SIG-M5 (cell line): ENCODE results near the gene GAB2.
"Not testable (repeated sequence)": the region's sequence is repeated elsewhere in the genome, so short reads cannot be mapped to it uniquely, and the experiment has no call there.

Experiments used
- DNase-seq: peaks from one replicate; lab custom pipeline; 2025; lab: John Stamatoyannopoulos, UW

The GAB2 gene, protein sequence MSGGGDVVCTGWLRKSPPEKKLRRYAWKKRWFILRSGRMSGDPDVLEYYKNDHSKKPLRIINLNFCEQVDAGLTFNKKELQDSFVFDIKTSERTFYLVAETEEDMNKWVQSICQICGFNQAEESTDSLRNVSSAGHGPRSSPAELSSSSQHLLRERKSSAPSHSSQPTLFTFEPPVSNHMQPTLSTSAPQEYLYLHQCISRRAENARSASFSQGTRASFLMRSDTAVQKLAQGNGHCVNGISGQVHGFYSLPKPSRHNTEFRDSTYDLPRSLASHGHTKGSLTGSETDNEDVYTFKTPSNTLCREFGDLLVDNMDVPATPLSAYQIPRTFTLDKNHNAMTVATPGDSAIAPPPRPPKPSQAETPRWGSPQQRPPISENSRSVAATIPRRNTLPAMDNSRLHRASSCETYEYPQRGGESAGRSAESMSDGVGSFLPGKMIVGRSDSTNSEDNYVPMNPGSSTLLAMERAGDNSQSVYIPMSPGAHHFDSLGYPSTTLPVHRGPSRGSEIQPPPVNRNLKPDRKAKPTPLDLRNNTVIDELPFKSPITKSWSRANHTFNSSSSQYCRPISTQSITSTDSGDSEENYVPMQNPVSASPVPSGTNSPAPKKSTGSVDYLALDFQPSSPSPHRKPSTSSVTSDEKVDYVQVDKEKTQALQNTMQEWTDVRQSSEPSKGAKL

DNA sequence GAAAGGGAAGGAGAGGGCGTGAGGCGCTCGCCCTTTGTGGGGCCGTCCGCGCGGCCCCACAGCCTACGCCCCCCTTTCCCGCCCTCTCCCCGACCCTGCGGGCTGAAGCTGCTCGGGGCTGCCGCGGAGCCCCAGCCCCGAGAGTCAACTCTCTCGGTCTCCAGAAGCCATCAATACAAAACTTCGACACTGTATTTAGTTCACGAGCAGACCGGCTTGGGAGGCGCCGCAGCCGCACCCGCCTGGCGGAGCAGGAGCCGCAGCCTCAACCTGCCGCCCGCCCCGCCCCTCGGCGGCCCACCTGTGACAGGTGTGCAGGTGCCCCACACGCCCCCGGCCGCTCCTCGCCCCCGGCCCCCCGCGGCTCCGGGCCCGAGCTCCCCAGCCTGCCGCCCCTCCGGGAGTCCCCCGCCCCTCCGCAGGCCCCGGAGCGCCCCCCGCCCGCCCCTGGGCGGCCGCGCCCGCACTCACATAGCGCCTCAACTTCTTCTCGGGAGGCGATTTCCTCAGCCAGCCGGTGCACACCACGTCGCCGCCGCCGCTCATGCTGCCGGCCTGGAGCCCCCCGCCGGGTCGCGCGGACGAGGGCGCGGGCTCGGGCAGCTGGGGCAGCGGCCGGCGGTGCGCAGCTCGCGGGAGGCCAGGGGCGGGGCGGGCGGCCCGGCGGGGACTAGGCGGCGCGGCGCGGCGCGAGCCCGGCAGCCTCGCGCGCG, at the start of gene GAB2:
TSS of gene GAB2 (minus strand) at position 646 of the 713 bp plus-strand sequence. CDS start at position 546, 100 bp downstream.
- DNase-seq, result no peak

DNA sequence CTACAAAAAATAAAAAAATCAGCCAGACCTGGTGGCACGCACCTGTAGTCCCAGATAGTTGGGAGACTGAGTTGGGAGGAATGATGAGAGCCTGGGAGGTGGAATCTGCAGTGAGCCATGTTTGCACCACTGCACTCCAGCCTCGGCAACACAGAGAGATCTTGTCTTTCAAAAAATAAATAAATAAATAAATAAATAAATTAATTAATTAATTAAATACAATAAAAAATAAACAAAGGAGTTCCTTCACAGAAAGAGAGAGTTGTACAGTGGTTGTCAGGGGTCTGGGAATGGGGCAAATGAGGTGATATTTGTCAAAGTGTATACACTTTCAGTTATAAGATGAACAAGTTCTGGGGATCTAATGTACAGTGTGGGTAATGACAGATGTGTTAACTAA, 49.8 kb upstream of the GAB2 start:
- DNase-seq, result no peak

DNA sequence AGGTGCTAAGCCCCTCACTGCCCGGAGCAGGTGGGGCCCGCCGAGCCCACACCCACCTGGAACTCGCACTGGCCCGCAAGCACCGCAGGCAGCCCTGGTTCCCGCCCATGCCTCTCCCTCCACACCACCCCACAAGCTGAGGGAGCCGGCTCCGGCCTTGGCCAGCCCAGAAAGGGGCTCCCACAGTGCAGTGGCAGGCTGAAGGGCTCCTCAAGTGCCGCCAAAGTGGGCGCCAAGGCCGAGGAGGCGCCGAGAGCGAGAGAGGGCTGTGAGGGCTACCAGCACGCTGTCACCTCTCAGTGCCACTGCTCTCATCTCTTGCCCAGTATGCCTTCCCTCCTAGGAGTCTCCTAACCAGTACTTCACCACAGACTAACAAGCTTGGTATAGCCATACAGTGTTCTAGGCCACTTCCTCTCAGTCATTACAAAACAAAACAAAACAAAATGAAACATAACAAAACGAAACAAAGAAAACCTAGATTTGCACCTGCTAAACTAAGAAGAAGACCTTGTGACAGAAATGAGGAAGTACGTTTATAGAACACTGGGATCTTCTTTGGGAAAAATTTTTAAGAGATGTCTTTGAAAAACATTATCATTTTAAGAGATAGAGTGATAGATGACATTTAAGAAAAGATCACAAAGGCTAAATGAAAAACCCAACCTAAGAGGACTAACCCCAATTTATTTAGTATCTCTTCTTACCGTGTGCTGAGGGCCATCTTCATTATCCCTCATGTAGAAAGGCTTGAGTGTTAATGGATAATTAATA, 47.7 kb upstream of the GAB2 start:
- no peak for DNase-seq

DNA sequence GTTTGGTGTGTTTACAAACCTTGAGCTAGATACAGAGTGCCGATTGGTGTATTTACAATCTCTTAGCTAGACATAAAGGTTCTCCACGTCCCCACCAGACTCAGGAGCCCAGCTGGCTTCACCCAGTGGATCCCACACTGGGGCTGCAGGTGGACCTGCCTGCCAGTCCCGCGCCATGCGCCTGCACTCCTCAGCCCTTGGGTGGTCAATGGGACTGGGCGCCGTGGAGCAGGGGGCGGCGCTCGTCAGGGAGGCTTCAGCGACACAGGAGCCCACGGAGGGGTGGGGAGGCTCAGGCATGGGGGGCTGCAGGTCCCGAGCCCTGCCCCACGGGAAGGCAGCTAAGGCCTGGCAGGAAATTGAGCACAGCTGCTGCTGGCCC, 47.2 kb upstream of the GAB2 start:
- not testable (repeated sequence) for DNase-seq

DNA sequence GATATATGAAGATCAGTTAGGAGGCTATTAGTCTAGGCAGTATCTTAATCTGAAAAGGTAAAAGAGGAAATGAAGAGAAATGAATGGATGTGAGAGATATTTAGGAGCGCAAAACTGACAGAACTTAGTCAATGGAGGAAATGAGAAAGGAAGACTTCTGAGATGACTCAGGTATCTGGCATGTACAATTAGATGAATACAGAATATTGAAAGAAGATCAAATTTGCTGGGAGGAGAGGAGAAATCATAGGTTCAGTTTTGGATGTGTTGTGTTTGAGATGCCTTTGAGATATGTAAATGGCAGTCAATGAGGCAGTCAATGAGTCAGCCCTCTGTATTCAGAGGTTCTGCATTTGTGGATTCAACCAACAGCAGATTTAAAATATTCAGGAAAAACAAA, 42.9 kb upstream of the GAB2 start:
- DNase-seq, result no peak

DNA sequence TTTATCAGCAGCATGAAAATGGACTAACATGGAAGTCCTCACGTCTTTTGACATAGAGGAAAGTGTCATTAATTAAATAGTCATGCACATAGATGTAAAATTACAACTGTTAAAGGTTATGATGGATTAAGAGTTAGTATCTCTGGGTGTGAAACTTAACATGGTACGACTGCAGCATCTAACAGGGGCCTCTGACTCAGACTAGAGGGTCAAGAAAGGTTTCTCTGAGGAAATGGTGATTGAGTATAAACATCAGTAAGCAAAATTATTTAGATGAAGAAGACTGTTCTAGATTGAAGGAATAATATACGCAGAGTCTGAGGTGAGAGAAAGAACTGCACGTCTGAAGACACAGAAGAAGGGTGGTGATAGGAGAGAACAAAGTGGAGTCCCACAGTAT, 42.1 kb upstream of the GAB2 start:
- no peak for DNase-seq

DNA sequence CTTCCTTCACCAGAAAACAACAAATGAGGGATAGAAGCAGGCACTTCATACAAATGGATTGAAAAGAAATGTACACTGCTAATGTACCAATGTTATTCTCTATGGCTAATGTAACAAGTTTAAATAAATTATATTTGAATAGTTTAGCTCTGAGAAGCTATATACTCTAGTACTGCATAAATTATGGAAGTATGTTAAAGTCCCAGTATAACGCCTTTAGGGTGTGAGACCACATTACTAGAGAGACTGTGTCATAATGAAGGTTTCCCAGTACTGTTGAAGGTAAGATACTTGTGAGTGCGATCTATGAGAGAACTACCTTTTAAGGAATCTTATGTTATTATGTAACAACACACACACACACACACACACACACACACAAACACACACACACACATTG, 39.8 kb upstream of the GAB2 start:
- DNase-seq, result no peak

DNA sequence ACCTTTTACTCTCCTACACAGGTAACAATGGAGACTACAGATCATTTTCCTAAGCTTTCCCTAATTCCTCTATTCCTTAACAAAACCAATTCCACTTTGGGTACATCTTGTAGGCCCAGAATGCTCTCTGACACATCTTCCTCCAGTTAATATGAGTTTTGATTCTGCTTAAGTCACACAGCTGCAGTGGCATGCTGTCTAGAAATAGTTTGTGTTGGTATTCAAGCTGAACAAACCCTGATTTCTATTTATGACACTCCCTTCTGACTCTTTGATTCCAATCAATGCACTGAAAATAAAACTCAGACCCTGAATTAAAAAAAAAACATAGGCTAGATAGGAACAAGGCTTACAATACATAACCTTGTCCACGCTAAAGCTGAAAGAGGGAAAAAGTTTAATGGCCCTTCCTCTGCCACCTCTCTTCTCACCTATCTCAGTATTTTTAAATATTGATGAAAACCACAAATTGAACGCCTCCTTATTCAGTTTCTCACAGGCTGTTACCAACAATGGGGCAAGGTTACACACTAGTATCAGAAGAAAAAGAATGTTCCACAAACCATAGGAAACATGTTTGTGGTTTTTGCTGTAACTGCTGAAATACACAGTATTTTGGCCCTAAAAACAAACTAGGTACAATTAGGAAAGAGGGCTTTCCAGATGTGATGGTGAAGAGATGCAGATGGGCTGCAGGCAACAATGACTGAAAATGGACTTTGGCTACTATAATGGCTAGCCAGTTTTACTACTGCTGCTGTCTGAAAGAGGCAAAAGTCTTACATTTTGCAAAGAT, 35.7 kb upstream of the GAB2 start:
- no peak for DNase-seq

DNA sequence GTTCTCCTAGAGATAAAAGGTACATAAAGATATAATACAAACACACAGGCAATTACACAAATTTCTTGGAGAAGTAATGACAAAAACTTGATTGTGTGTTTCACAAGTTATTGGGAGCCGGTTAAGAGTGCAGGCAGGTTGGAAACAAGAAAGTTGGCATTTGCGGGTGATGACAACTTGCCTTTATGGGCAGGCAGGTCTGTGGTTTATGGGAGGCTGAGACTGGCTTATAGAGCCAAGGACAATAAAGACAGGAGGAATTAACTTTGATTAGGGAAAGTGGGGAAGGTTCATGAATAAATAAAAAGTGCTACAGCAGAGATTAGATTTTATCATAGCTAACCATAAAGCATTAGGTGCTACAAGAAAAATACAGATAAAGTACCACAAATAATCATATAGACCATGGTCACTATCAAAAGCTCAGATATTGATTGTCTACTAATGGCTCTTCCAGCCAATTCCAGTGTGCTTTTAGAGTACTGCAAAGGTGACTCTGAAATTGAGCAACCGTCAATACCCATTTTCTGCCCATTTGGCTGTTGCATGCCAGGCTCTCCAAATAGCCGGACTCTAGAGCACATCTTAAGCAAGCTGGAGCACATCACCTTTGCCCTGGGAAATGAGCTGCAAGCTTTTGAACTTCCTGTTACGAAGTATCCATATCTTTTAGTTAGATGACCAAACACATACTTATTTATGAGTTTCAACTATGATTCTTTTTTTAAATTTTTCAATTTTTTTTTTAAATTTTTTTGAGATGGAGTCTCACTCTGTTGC, 33.9 kb upstream of the GAB2 start:
- no peak for DNase-seq

DNA sequence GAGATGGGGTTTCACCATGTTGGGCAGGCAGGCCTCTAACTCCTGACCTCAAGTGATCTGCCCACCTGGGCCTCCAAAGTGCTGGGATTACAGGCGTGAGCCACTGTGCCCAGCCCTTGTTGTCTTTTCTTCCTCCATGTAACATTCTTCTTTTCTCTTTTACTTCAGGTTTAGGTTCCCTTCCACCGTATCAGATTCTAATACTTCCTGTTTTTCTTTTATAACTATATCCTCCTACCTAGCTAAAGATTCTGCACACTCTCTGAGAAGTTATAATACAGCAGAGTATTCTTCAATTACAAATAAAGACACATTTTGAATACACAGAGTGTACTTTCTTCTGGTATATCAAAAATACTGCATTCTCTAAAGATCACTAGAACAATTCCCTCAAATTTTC, 33.2 kb upstream of the GAB2 start:
- no peak for DNase-seq

DNA sequence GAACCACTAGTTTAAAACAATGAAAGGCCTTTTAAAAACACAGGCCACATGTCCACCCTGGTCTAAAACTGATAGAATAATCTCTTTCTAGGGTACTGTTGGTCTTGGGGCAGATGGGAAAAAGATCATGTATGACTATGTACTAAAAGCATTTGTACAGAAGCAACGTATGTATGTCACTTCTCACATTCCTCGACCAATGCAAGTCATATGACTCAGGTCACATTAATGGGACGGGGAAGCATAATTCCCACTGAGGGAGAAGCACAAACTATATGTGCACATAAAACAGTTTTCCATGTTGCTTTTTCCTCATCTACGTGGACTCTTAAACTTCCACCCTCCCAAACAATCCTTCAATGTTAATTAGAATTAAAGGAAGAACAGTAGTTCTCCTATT, 32.2 kb upstream of the GAB2 start:
- DNase-seq, result no peak

DNA sequence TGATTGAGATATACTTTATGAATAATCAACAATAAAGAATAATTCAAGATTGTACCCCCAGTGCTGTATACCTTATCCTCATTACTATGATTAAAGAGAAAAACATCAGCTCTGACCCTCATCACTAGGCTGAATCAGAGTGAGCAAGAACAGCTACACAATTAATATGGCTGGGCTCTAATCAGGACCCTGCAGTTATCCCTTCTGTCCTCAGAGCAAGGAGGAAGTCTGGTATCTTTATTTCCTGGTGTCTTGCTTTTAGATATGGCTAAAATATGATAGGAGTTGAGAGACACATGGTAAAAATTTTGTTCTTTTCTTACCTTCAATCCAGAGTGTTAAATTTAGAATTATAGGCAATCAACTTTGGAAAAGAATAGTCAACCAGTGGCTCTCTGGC, 28.6 kb upstream of the GAB2 start:
- DNase-seq, result no peak

DNA sequence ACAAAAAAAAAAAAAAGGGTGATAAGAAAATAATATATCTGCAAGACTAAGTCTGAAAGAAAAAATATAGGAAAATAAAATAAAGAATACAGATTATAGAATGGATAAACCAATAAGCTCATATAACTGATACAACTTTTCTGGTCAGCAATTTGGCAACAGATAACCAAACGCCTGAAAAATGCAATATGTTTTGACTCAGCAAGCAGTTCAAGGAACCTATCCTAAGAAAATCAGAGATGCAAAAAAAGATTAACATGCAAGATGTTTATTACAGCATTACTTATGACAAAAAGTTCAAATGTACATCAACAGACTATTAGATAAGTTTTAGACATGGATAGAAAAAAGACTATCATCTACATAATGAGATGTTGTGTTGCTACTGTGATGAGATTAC, 27.1 kb upstream of the GAB2 start:
- no peak for DNase-seq

DNA sequence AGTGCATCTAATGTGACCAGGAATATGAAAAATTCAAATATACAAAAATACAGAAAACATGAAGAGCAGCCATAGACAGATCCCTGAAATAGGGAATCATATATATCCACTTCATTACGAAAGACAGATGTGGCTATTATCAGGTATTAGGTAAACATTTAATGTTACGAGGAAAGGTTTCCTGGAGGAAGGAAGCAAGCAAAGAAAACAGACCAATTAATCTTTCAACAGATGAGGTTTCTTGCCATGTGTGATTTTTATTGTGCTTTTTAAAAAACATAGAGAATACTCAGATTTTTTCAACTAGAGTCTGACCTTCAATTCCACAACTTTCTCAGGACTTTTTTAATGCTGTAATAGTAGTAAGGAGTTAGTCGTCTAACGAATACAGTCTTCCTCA, 24.3 kb upstream of the GAB2 start:
- no peak for DNase-seq

DNA sequence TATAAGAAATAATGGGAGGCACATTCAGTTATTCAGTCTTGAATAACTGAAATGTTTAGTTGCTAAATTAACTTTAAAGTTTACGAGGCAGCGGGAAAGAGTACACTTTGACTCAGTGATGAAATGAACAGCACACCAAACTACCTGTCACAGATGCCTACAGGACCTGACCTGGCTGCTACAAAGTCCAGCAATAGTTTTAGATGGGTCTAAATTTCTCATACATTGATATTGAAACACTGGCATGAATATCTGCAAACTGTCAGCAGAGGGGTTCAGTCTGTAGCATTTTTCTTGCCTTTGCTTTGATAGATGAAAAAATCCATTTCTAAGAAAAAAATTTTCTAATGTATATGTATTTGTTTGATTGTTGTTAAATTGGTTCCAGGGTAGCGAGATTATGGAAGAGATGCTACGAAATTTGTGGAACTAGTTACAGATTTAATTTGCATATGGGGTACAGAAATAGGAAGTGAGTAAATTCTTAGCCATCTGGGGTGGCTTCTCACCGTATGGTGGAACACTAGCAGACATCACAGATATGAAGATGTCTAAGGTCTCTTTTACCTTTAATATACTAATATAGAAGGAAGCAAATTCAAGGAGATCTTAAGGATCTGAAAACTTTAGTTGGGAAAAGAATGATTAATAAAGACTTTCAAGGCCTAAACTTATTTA, 20.8 kb upstream of the GAB2 start:
- no peak for DNase-seq

DNA sequence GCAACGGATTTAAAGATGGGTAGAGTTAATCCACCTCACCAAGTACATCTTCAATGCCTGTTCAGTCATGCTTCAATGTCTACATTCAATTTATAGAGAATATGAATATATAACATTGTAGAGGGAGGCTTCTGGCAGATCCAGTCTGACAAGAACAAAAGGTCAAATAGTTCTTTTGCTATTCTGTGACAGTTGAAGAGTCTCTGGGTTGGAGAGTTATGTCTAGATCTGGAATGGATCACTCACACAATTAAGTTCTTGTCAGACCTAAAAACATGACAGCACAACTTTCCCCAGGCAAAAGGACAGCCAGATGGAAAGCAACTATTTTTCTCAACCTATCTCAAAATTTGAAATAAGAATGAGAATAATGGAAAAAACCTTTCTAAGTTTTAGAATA, 15.3 kb upstream of the GAB2 start:
- DNase-seq, result no peak

DNA sequence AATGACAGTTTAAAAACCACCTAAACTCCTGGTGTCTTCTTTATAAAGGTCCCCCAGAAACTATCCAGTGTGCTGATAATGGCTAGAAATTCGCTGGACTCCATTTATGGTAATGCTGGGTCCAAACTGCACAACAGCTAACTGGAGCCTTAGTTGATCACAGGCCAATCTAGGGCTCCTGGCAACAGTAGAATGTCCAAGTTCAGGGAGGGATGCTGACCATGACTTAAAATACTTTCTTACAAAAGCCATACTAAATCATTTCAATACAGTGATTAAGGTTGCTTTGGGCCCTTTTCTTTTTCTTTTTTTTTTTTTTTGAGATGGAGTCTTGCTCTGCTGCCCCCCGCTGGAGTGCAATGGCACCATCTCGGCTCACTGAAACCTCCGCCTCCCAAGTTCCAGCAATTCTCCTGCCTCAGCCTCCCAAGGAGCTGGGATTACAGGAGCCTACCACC, 14.5 kb upstream of the GAB2 start:
- DNase-seq, result no peak

DNA sequence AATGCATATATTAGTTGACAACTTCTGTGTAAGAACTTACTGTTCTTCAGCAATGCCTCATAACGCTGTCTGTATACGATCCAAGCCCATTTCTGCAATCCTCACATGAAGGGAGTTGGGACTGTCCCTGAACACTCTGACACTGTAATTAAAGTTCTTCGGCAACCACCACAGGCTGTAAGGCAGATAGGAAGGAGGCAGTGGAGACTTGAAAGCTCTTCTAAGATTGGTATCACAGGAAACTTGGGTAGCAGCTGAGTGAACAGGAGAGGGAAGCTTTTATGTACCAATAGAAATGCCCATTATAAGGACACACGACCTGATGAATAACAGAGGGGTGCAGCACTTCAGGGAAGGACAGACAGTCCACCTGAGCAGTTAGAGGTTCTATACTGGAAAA, 12.0 kb upstream of the GAB2 start:
- DNase-seq, result no peak

DNA sequence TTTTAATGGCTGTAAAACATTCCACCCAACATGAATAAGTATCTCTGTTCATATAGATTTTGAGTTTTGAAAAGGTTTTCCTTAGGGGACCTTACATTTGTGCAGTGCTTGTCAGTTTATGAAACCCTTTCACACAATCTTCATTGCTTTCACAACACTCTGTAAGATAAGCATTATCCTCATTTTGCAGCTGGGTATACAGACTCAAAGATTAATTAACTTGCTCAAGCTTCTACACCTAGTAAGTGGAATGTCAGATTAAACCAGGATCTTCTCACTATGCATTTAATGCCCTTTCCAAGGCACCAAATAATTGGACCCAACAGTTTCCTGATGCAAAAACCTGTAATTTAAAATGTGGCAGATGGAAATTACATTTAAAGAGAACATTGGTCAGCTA, 11.6 kb upstream of the GAB2 start:
- no peak for DNase-seq

DNA sequence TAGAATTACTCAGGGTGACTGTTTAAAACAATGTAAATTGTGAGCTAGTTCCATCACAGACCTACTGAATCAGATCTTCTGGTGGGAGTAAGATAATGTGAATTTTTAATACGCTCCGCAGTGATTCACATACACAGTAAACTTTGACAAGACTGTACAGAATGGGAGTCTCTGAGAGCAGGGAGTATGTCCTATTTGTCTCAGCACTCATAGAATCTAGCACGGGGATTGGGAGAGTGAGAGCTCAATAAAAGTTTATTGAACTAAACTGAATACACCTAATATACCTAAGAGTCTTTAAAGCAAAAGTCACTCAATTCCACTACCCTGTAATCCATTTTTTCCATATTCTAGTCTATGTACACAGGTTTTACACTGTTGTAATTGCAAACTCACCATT, 11.2 kb upstream of the GAB2 start:
- no peak for DNase-seq
